ENCODE measurements around the gene MCM3. TPM values are rescaled to one million over a fixed set of nuclear protein-coding genes. Genes with fewer than 3 reads are reported as not detected.

Gene MCM3
- total and polyA plus RNA-seq, 9 donors, result 25.5 to 43.8 (median 37.1) TPM

DNA sequence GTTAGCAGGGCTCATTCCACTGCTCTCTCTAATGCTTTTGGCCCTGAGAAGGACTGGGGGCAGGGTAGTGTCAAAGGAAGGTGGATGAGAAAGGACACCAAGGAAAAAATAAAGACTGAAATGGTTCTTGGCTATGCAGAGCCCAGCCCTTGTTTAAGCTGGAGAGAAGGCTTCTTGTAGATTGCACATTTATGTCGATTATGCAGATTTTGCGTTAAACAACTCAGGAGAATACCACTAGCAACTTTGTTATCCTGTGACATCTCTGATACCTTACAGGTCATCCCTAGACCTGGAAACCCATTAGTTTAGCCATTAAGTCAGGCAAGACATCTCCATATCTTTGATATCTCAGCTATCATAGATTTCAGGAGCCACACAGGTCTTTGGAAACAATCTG lies 29.1 kb downstream of the MCM3 start:
- Histone ChIP-seq H3K4me3 (no peak overlapping the region), H3K9me3 (no peaks in the 10 kb centered on the region), H3K4me1 (ENCODE audit: insufficient read depth) (no peaks in the 10 kb centered on the region), H3K36me3 (no peaks in the 10 kb centered on the region), H3K27me3 (no peaks in the 10 kb centered on the region), H3K27ac (no peak overlapping the region)
- intact Hi-C loops (cut with DNase I), result no loop called here
- TF ChIP-seq, protein P1, sequence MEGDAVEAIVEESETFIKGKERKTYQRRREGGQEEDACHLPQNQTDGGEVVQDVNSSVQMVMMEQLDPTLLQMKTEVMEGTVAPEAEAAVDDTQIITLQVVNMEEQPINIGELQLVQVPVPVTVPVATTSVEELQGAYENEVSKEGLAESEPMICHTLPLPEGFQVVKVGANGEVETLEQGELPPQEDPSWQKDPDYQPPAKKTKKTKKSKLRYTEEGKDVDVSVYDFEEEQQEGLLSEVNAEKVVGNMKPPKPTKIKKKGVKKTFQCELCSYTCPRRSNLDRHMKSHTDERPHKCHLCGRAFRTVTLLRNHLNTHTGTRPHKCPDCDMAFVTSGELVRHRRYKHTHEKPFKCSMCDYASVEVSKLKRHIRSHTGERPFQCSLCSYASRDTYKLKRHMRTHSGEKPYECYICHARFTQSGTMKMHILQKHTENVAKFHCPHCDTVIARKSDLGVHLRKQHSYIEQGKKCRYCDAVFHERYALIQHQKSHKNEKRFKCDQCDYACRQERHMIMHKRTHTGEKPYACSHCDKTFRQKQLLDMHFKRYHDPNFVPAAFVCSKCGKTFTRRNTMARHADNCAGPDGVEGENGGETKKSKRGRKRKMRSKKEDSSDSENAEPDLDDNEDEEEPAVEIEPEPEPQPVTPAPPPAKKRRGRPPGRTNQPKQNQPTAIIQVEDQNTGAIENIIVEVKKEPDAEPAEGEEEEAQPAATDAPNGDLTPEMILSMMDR (IDR thresholded peaks at IDR 0.05), result no peak
- no peak for TF ChIP-seq POLR2A (IDR thresholded peaks at IDR 0.05)
- TF ChIP-seq EP300 (IDR thresholded peaks at IDR 0.05), result no peak
- WGBS, 3 donors, result 92 to 100% (median 97%) methylated on average over 2 of the region's 2 CpGs
- DNase-seq, result no peak

GRCh38 chr6:52254731-52255378 lies 29.7 kb downstream of the MCM3 start:
- no peaks in the 10 kb centered on the region for H3K27me3 ChIP-seq
- no peak overlapping the region for H3K27ac ChIP-seq
- H3K4me3 ChIP-seq, result no peak overlapping the region
- H3K36me3 ChIP-seq, result no peaks in the 10 kb centered on the region
- TF ChIP-seq EP300 (IDR thresholded peaks at IDR 0.05) (no peak), POLR2A (IDR thresholded peaks at IDR 0.05) (no peak)
- TF ChIP-seq, protein P1 (IDR thresholded peaks at IDR 0.05), result no peak
- H3K9me3 ChIP-seq, result no peaks in the 10 kb centered on the region
- intact Hi-C loops (cut with DNase I), result no loop called here
- H3K4me1 ChIP-seq (ENCODE audit: insufficient read depth), result no peaks in the 10 kb centered on the region
- no peak for DNase-seq
- 94 to 95% (median 94%) methylated on average over 8 of the region's 8 CpGs for WGBS, 3 donors

- H3K9me3 ChIP-seq, result no peaks in the 10 kb centered on the region
- H3K27ac ChIP-seq, result no peak overlapping the region
- intact Hi-C loops (cut with DNase I), result no loop called here
- H3K4me3 ChIP-seq, result no peak overlapping the region
- H3K36me3 ChIP-seq, result no peaks in the 10 kb centered on the region
- no peaks in the 10 kb centered on the region for H3K4me1 ChIP-seq (ENCODE audit: insufficient read depth)
- DNase-seq, result no peak
- 43 to 55% (median 44%) methylated on average over 9 of the region's 9 CpGs for WGBS, 3 donors
- TF ChIP-seq EP300 (IDR thresholded peaks at IDR 0.05) (no peak), POLR2A (IDR thresholded peaks at IDR 0.05) (no peak)
- TF ChIP-seq, protein P1 (IDR thresholded peaks at IDR 0.05), result no peak
- no peaks in the 10 kb centered on the region for H3K27me3 ChIP-seq
Measured at GRCh38 chr6:52253494-52253893, 31.0 kb downstream of the MCM3 start.

DNA sequence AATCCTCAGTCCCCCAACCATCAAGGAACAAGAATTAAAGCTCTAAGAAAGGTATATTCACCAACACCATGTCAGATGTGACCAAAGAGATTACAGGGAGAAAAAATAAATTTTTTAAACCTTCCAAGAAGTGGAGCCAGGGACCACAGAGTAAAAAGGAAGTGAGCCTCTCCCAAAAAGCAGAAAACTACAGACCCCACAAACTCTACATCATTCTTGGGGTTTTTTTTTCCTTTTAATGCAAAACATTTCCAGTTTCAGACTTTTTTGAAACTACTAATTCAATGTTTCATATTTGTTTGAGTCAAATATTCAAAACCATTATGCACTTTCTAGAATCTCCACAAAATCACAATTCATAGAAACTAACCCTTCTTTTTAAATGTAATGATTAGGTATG lies 33.4 kb downstream of the MCM3 start:
- no peak overlapping the region for H3K4me3 ChIP-seq
- H3K36me3 ChIP-seq, result no peaks in the 10 kb centered on the region
- no peak overlapping the region for H3K27ac ChIP-seq
- no peak for DNase-seq
- intact Hi-C loops (cut with DNase I), result no loop called here
- H3K9me3 ChIP-seq, result no peaks in the 10 kb centered on the region
- TF ChIP-seq EP300 (IDR thresholded peaks at IDR 0.05) (no peak), POLR2A (IDR thresholded peaks at IDR 0.05) (no peak)
- TF ChIP-seq, protein P1 (IDR thresholded peaks at IDR 0.05), result no peak
- no peaks in the 10 kb centered on the region for H3K27me3 ChIP-seq
- no peaks in the 10 kb centered on the region for H3K4me1 ChIP-seq (ENCODE audit: insufficient read depth)
